ENCODE results near the gene MRPS34.

The MRPS34 gene

GRCh38 chr16:1773703-1774447 is 941 bp upstream of the MRPS34 start:
- TF ChIP-seq CTCF (IDR thresholded peaks at IDR 0.05; ENCODE audit: low read length, missing control alignments) = no peak
- peak overlapping the region; percentile 74 for H3K4me3 ChIP-seq (replicated peaks; ENCODE audit: low read depth, low read length)
- DNase-seq (ENCODE audit: low read depth) = no peak

GRCh38 chr16:1772362-1772907 is 499 bp downstream of the MRPS34 start, which contains the start of gene EME2:
Gene EME2 (plus strand): TSS chr16:1772810. CDS start chr16:1773228, 418 bp downstream.
- DNase-seq (ENCODE audit: low read depth) = no peak
- no peak for TF ChIP-seq CTCF (IDR thresholded peaks at IDR 0.05; ENCODE audit: low read length, missing control alignments)
- peak within 1 kb of the TSS; percentile 74 for H3K4me3 ChIP-seq (replicated peaks; ENCODE audit: low read depth, low read length)

- no peak for TF ChIP-seq CTCF (IDR thresholded peaks at IDR 0.05; ENCODE audit: low read length, missing control alignments)
- H3K4me3 ChIP-seq (replicated peaks; ENCODE audit: low read depth, low read length) = peak overlapping the region; percentile 74
These were observed 1.0 kb downstream of the MRPS34 start for GRCh38 chr16:1771864-1772361.

GRCh38 chr16:1771188-1771863 is 1.6 kb downstream of the MRPS34 start, which contains the start of gene NME3:
Gene NME3 (minus strand): TSS chr16:1771543. CDS start chr16:1771534, 9 bp downstream.
- no peak for TF ChIP-seq CTCF (IDR thresholded peaks at IDR 0.05; ENCODE audit: low read length, missing control alignments)
- H3K4me3 ChIP-seq (replicated peaks; ENCODE audit: low read depth, low read length) = peak within 1 kb of the TSS; percentile 74
- DNase-seq (ENCODE audit: low read depth) = peak; percentile 59

More at GRCh38 chr16:1771864-1772361, 1.0 kb downstream of the MRPS34 start:
- no peak for DNase-seq (ENCODE audit: low read depth)

GRCh38 chr16:1770328-1771187 is 2.4 kb downstream of the MRPS34 start:
- H3K4me3 ChIP-seq (replicated peaks; ENCODE audit: low read depth, low read length) = peak overlapping the region; percentile 74
- peak; percentile 46 for DNase-seq (ENCODE audit: low read depth)
- no peak for TF ChIP-seq CTCF (IDR thresholded peaks at IDR 0.05; ENCODE audit: low read length, missing control alignments)
